H1 (cell line): ENCODE data around the gene VSX2. TPM values are rescaled to one million over a fixed set of nuclear protein-coding genes. Genes with fewer than 3 reads are reported as not detected.

Experiments
- CTCF ChIA-PET: fragments of 300-600 bp; sonication (Branson Sonifier 250); formaldehyde crosslinking; loops from one replicate; lab custom pipeline; 2021; ENCODE audit not compliant: partially characterized antibody; lab: Charles Lee
- POLR2A ChIA-PET: fragments of 300-600 bp; sonication (Branson Sonifier 250); formaldehyde crosslinking; loops from one replicate; lab custom pipeline; 2021; ENCODE audit warnings: inconsistent platforms; ENCODE audit not compliant: partially characterized antibody; lab: Charles Lee
- DNase-seq, 2 experiments: peaks; one replicate each; pipeline versions ENCODE4 v3.0.0 to v3.0.0-alpha.2; 2010 to 2022; ENCODE audit warnings: low spot score in 2 of 2, low read depth in 1 of 2, mixed read lengths in 1 of 2
- FAIRE-seq: peaks from 2 replicates; lab custom pipeline; 2011; peaks lifted over from hg19 to GRCh38; lab: Jason Lieb, UNC
- H2AFZ ChIP-seq: 2 replicates; pipeline ENCODE4 v1.8.1; 2012; ENCODE audit warnings: low read length, inconsistent platforms
- H2AK5ac ChIP-seq: 2 replicates; pipeline ENCODE4 v1.6.1; 2013; ENCODE audit warnings: low read depth, low read length
- H2BK120ac ChIP-seq: replicated peaks from 2 replicates; pipeline ENCODE3; 2013; ENCODE audit warnings: low read depth, low read length, inconsistent platforms
- H2BK12ac ChIP-seq: 2 replicates; pipeline ENCODE4 v1.6.1; 2013; ENCODE audit warnings: low read depth, low read length
- H2BK15ac ChIP-seq: 2 replicates; pipeline ENCODE4 v1.6.1; 2013; ENCODE audit warnings: low read length
- H2BK20ac ChIP-seq: 2 replicates; pipeline ENCODE4 v1.6.1; 2013; ENCODE audit warnings: low read length
- H2BK5ac ChIP-seq: 2 replicates; pipeline ENCODE4 v1.6.1; 2013; ENCODE audit warnings: low read depth, low read length
- H3K14ac ChIP-seq: 2 replicates; pipeline ENCODE4 v1.6.1; 2013; ENCODE audit warnings: inconsistent platforms; ENCODE audit not compliant: insufficient read length
- H3K18ac ChIP-seq: 2 replicates; pipeline ENCODE4 v1.6.1; 2013; ENCODE audit warnings: low read length; ENCODE audit errors: extremely low read depth
- H3K23ac ChIP-seq: 2 replicates; pipeline ENCODE4 v1.6.1; 2013; ENCODE audit warnings: inconsistent platforms; ENCODE audit not compliant: insufficient read length
- H3K23me2 ChIP-seq: 2 replicates; pipeline ENCODE4 v1.6.1; 2013; ENCODE audit warnings: low read depth, low read length
- H3K27ac ChIP-seq: 2 replicates; pipeline ENCODE4 v1.6.1; 2011; ENCODE audit warnings: low read depth, low read length, inconsistent platforms
- H3K27me3 ChIP-seq, 4 experiments: replicated peaks in 1 of 4; 1 replicate in 1 of 4; 2 replicates in 3 of 4; pipeline versions ENCODE4 v1.6.1 to v1.8.1; 2011 to 2013; ENCODE audit warnings: low read length in 3 of 4, mild to moderate bottlenecking in 3 of 4, inconsistent platforms in 2 of 4, mixed read lengths in 2 of 4, moderate library complexity in 1 of 4; ENCODE audit not compliant: control insufficient read depth in 3 of 4, insufficient read depth in 3 of 4; ENCODE audit errors: extremely low read depth in 1 of 4
- H3K36me3 ChIP-seq, 4 experiments: 2 replicates each; pipeline versions ENCODE4 v1.6.1 to v1.8.1; 2011 to 2013; ENCODE audit warnings: mild to moderate bottlenecking in 4 of 4, low read length in 3 of 4, moderate library complexity in 2 of 4, control low read depth in 1 of 4, inconsistent platforms in 1 of 4; ENCODE audit not compliant: insufficient read depth in 4 of 4, control insufficient read depth in 2 of 4
- H3K4ac ChIP-seq: replicated peaks from 2 replicates; pipeline ENCODE3; 2013; ENCODE audit warnings: low read length, low read depth, mixed read lengths, inconsistent platforms; ENCODE audit not compliant: insufficient read length
- H3K4me1 ChIP-seq, 4 experiments: replicated peaks in 1 of 4; 1 replicate in 1 of 4; 2 replicates in 3 of 4; pipeline versions ENCODE4 v1.6.1 to v1.8.1; 2011 to 2013; ENCODE audit warnings: low read length in 3 of 4, inconsistent platforms in 2 of 4, mixed read lengths in 1 of 4; ENCODE audit not compliant: insufficient read depth in 4 of 4, control insufficient read depth in 3 of 4
- H3K4me2 ChIP-seq, 2 experiments: 2 replicates each; pipeline versions ENCODE4 v1.6.1 to v1.8.1; 2011 to 2013; ENCODE audit warnings: low read depth in 2 of 2, low read length in 2 of 2, control low read depth in 1 of 2, inconsistent platforms in 1 of 2, mild to moderate bottlenecking in 1 of 2; ENCODE audit not compliant: insufficient read depth in 1 of 2
- H3K4me3 ChIP-seq, 4 experiments: fragments of 200-600, 300-600 bp in 1 of 4; sonication (generic), shearing (Covaris generic), sonication (Bioruptor Twin) in 1 of 4; 2 replicates each; pipeline versions ENCODE4 v1.5.1 to v1.8.1; 2011 to 2016; ENCODE audit warnings: low read length in 4 of 4, low read depth in 3 of 4, control low read depth in 2 of 4, inconsistent platforms in 2 of 4, mild to moderate bottlenecking in 2 of 4, mixed read lengths in 1 of 4, moderate library complexity in 1 of 4; ENCODE audit not compliant: insufficient read depth in 2 of 4; ENCODE audit errors: extremely low read depth in 1 of 4
- H3K56ac ChIP-seq: replicated peaks from 2 replicates; pipeline ENCODE3; 2013; ENCODE audit warnings: low read depth, mild to moderate bottlenecking, mixed read lengths, low read length, inconsistent platforms; ENCODE audit not compliant: insufficient read length
- H3K79me1 ChIP-seq: 2 replicates; pipeline ENCODE4 v1.6.1; 2013; ENCODE audit warnings: low read depth, low read length, control low read depth
- H3K79me2 ChIP-seq, 2 experiments: 2 replicates each; pipeline versions ENCODE4 v1.6.1 to v1.8.1; 2012 to 2013; ENCODE audit warnings: low read length in 2 of 2, mild to moderate bottlenecking in 2 of 2, inconsistent platforms in 1 of 2; ENCODE audit not compliant: insufficient read depth in 2 of 2, control insufficient read depth in 1 of 2
- H3K9ac ChIP-seq, 4 experiments: replicated peaks in 1 of 4; 1 replicate in 1 of 4; 2 replicates in 3 of 4; pipeline versions ENCODE4 v1.6.1 to v1.8.1; 2011 to 2013; ENCODE audit warnings: low read depth in 3 of 4, low read length in 3 of 4, control low read depth in 2 of 4, mild to moderate bottlenecking in 2 of 4, moderate library complexity in 2 of 4, inconsistent platforms in 1 of 4; ENCODE audit errors: extremely low read depth in 1 of 4
- H3K9me3 ChIP-seq, 2 experiments: 2 replicates each; pipeline versions ENCODE4 v1.6.1 to v1.8.1; 2012 to 2013; ENCODE audit warnings: mild to moderate bottlenecking in 2 of 2, moderate library complexity in 2 of 2, control low read depth in 1 of 2, inconsistent platforms in 1 of 2, low read depth in 1 of 2, low read length in 1 of 2, mixed read lengths in 1 of 2; ENCODE audit not compliant: insufficient read depth in 2 of 2
- H4K20me1 ChIP-seq, 2 experiments: replicated peaks in 1 of 2; 2 replicates each; pipeline versions ENCODE3 to v1.8.1; 2011 to 2013; ENCODE audit warnings: inconsistent platforms in 2 of 2, low read length in 2 of 2, mild to moderate bottlenecking in 1 of 2; ENCODE audit not compliant: insufficient read depth in 2 of 2, control insufficient read depth in 1 of 2
- H4K5ac ChIP-seq: 2 replicates; pipeline ENCODE4 v1.6.1; 2013; ENCODE audit warnings: low read length, low read depth, mixed read lengths, inconsistent platforms; ENCODE audit not compliant: insufficient read length
- H4K8ac ChIP-seq: 2 replicates; pipeline ENCODE4 v1.8.0; 2013; ENCODE audit warnings: mild to moderate bottlenecking, moderate library complexity, low read length, inconsistent platforms; ENCODE audit not compliant: insufficient read depth; ENCODE audit errors: extremely low read depth
- H4K91ac ChIP-seq: replicated peaks from 2 replicates; pipeline ENCODE3; 2013; ENCODE audit warnings: low read length, mixed read lengths, inconsistent platforms; ENCODE audit not compliant: insufficient read length
- BACH1 ChIP-seq: IDR thresholded peaks from 2 replicates; pipeline ENCODE4 v1.6.1; 2012; ENCODE audit warnings: low read length, improper control_type of control experiment
- CBX8 ChIP-seq: fragments of 300-800, 300-1000 bp; sonication (generic); IDR thresholded peaks from 2 replicates; pipeline ENCODE4 v1.7.1; 2016; ENCODE audit warnings: low read depth, low read length, borderline replicate concordance
- CHD2 ChIP-seq: IDR thresholded peaks from 2 replicates; pipeline ENCODE4 v1.6.1; 2012; ENCODE audit warnings: low read length, improper control_type of control experiment
- CREB1 ChIP-seq: IDR thresholded peaks from 2 replicates; pipeline ENCODE4 v1.6.1; 2012; ENCODE audit warnings: inconsistent platforms
- CTBP2 ChIP-seq: IDR thresholded peaks from 2 replicates; pipeline ENCODE4 v1.7.0; 2011; ENCODE audit warnings: borderline replicate concordance, mild to moderate bottlenecking, moderate library complexity, mixed read lengths, low read length; ENCODE audit not compliant: insufficient read depth, insufficient read length
- EP300 ChIP-seq, 2 experiments: IDR thresholded peaks; 1 replicate in 1 of 2; 2 replicates in 1 of 2; pipeline ENCODE4 v1.6.1; 2011 to 2012; ENCODE audit warnings: low read depth in 2 of 2, low read length in 2 of 2, mild to moderate bottlenecking in 2 of 2, borderline replicate concordance in 1 of 2, inconsistent platforms in 1 of 2, moderate library complexity in 1 of 2
- FOSL1 ChIP-seq: IDR thresholded peaks from 2 replicates; pipeline ENCODE4 v1.6.1; 2011; ENCODE audit warnings: mild to moderate bottlenecking, low read depth, low read length, moderate library complexity; ENCODE audit not compliant: insufficient read depth
- JUN ChIP-seq: IDR thresholded peaks from 2 replicates; pipeline ENCODE4 v1.6.1; 2011; ENCODE audit warnings: low read depth, mild to moderate bottlenecking, improper control_type of control experiment, low read length
- RFX5 ChIP-seq: IDR thresholded peaks from 2 replicates; pipeline ENCODE4 v1.6.1; 2011; ENCODE audit warnings: low read depth, low read length, improper control_type of control experiment, borderline replicate concordance
- RNF2 ChIP-seq: fragments of 200-900, 300-1000 bp; sonication (generic); IDR thresholded peaks from 2 replicates; pipeline ENCODE4 v1.7.1; 2016; ENCODE audit warnings: borderline replicate concordance, low read depth, mild to moderate bottlenecking, antibody characterized with exemption, low read length; ENCODE audit not compliant: poor library complexity, severe bottlenecking; ENCODE audit errors: missing control alignments
- SP2 ChIP-seq: IDR thresholded peaks from 2 replicates; pipeline ENCODE4 v1.6.1; 2012; ENCODE audit warnings: mild to moderate bottlenecking, low read length, inconsistent platforms
- TCF12 ChIP-seq: IDR thresholded peaks from 2 replicates; pipeline ENCODE4 v1.6.1; 2011; ENCODE audit warnings: low read depth, mild to moderate bottlenecking, low read length
- YY1 ChIP-seq: IDR thresholded peaks from 2 replicates; pipeline ENCODE4 v1.6.1; 2011; ENCODE audit warnings: low read depth, mild to moderate bottlenecking, low read length
- WGBS, 2 experiments: shearing (Covaris generic) in 1 of 2; methylation state at CpG; one replicate each; pipeline versions ENCODE4 v1.1.6 to v1.1.7; 2013 to 2015; ENCODE audit warnings: low lambda C conversion rate in 2 of 2, mixed read lengths in 2 of 2, inconsistent platforms in 1 of 2, low coverage in 1 of 2, missing lambda C conversion rate in 1 of 2; ENCODE audit not compliant: insufficient replicate concordance in 2 of 2, insufficient coverage in 1 of 2, insufficient read length in 1 of 2; ENCODE audit errors: extremely low coverage in 1 of 2, missing lambda C conversion rate in 1 of 2; 5-methylcytosine and 5-hydroxymethylcytosine counted together
- polyA plus RNA-seq, 7 experiments: library from polyadenylated mRNA; depleted of rRNA in 3 of 7; stranded (reverse) in 5 of 7; unstranded in 2 of 7; fragments of >200 nt in 5 of 7; fragments of 200-250 nt in 2 of 7; gene quantifications; 1 replicate in 5 of 7; 2 replicates in 1 of 7; 4 replicates in 1 of 7; pipeline versions ENCODE4 v1.2.1 to v1.2.3, GENCODE V29; 2011 to 2013; ENCODE audit warnings: missing spikeins in 2 of 7, mixed read lengths in 2 of 7
- total RNA-seq: library from RNA; stranded (reverse); fragmentation: NEBNext Ultra II Directional; extraction: Animal tissue kit (Norgen Biotek cat#: 25700); gene quantifications from 2 replicates; pipeline ENCODE4 v1.2.1, GENCODE V29; 2021
- TF ChIP-seq, protein P1 (sequence below): IDR thresholded peaks from 2 replicates; pipeline ENCODE4 v1.6.1; 2011; ENCODE audit warnings: low read depth, mild to moderate bottlenecking, low read length; ENCODE audit not compliant: insufficient read depth

The VSX2 gene
- total and polyA plus RNA-seq, 2 of the 8 experiments (the other 6 are each of a cell fraction or from before 2014, with no cell fraction given) = 0.08 to 0.22 TPM

GRCh38 chr14:74289801-74290200 is 50.6 kb downstream of the VSX2 start:
- no peak overlapping the region for H2BK120ac ChIP-seq
- peaks cover 7 to 20% of the 10 kb centered on the region in 2 experiments for H4K20me1 ChIP-seq
- H2AK5ac ChIP-seq = no peak overlapping the region
- H3K4me2 ChIP-seq = no peak overlapping the region
- no peak overlapping the region for H4K5ac ChIP-seq
- no peak overlapping the region for H2AFZ ChIP-seq
- H3K9ac ChIP-seq = no peak overlapping the region
- H4K91ac ChIP-seq = no peak overlapping the region
- H3K14ac ChIP-seq = no peak overlapping the region
- no peak overlapping the region for H3K56ac ChIP-seq
- ChIA-PET POLR2A (no interaction called here), CTCF (interaction anchor here (1.3 to 15.0 kb wide), 4 partner anchors 8 to 82 kb away, joined by 3 to 214 read pairs (median 30); no protein-coding TSS in a partner anchor)
- peaks cover 42 to 85% (median 69%) of the 10 kb centered on the region in 4 experiments for H3K36me3 ChIP-seq
- no peaks in the 10 kb centered on the region for H3K9me3 ChIP-seq
- peaks cover 0 to 13% of the 10 kb centered on the region in 2 experiments; a peak in 2 of 4 replicates for H3K79me2 ChIP-seq
- no peak overlapping the region for H2BK5ac ChIP-seq
- H3K23ac ChIP-seq = no peak overlapping the region
- no peak overlapping the region for H3K4me3 ChIP-seq
- no peak overlapping the region for H2BK12ac ChIP-seq
- no peak overlapping the region for H2BK20ac ChIP-seq
- DNase-seq = no peak
- H3K4me1 ChIP-seq = no peaks in the 10 kb centered on the region
- H2BK15ac ChIP-seq = no peak overlapping the region
- 92% methylated on average over 5 of the region's 5 CpGs; no CpG with 5 or more reads in 1 of the 2 experiments for WGBS, 2 experiments
- no peak overlapping the region for H3K18ac ChIP-seq
- H3K79me1 ChIP-seq = peaks cover 9% of the 10 kb centered on the region; the same call in 1 of the 2 replicates
- no peak overlapping the region for H4K8ac ChIP-seq
- H3K27ac ChIP-seq = no peak overlapping the region
- FAIRE-seq = no peak
- no peaks in the 10 kb centered on the region for H3K27me3 ChIP-seq
- no peaks in the 10 kb centered on the region for H3K23me2 ChIP-seq
- no peak overlapping the region for H3K4ac ChIP-seq
- TF ChIP-seq SP2 (no peak), EP300 (IDR thresholded peaks at IDR 0.05; ENCODE audit: borderline replicate concordance in 1 of 2, low read depth in 2 of 2, low read length in 2 of 2) (no peak), CREB1 (no peak), YY1 (no peak), JUN (no peak), CBX8 (no peak), CHD2 (no peak), FOSL1 (no peak), CTBP2 (no peak), TCF12 (no peak), RNF2 (no peak), RFX5 (no peak), BACH1 (no peak)
- TF ChIP-seq, protein P1, sequence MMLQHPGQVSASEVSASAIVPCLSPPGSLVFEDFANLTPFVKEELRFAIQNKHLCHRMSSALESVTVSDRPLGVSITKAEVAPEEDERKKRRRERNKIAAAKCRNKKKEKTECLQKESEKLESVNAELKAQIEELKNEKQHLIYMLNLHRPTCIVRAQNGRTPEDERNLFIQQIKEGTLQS = no peak
